Astrocyte (in vitro differentiated cells and primary cell): ENCODE measurements around the gene IL17RD.

Experiments used
- CTCF ChIP-seq: IDR thresholded peaks from 2 replicates; pipeline ENCODE4 v1.5.1; 2011; ENCODE audit warnings: low read depth, mild to moderate bottlenecking, inconsistent platforms, low read length, moderate library complexity; ENCODE audit not compliant: insufficient read depth
- EZH2 ChIP-seq: IDR thresholded peaks from 2 replicates; pipeline ENCODE4 v1.6.1; 2012; ENCODE audit warnings: mild to moderate bottlenecking, low read length, inconsistent platforms; ENCODE audit not compliant: insufficient read depth

GRCh38 chr3:57176045-57176444, 10.9 kb upstream of the IL17RD start:
- TF ChIP-seq CTCF: no peak
- no peak for TF ChIP-seq EZH2
